GM03348 (cell line): ENCODE data around the gene RAB34.
"Not testable (repeated sequence)": the region's sequence is repeated elsewhere in the genome, so short reads cannot be mapped to it uniquely, and the experiment has no call there.

Experiments
- DNase-seq: peaks from one replicate; pipeline ENCODE4 v3.0.0; 2012; ENCODE audit warnings: low spot score

The RAB34 gene

DNA sequence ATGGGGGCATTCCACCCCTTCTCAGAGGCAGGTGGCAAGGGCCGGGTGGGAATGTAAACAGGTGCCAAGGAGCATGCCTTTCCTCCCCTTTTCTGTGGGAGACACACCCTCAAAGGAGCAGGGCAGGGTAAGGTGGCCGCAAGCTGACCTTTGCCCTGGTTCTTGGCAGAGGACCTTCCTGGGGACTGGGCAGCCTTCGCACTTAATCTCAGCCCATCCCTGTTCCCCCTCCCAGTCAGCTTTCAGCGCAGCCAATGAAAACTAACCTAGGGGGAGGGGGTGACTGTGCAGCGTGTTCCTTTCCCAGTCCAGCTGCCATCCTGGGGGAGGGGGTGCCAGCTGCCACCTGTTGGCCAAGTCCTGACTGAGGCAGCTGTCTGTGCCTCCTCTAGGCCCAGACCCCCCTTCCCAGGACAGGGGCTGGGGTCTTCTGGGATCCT lies 29.0 kb upstream of the RAB34 start:
- no peak for DNase-seq

DNA sequence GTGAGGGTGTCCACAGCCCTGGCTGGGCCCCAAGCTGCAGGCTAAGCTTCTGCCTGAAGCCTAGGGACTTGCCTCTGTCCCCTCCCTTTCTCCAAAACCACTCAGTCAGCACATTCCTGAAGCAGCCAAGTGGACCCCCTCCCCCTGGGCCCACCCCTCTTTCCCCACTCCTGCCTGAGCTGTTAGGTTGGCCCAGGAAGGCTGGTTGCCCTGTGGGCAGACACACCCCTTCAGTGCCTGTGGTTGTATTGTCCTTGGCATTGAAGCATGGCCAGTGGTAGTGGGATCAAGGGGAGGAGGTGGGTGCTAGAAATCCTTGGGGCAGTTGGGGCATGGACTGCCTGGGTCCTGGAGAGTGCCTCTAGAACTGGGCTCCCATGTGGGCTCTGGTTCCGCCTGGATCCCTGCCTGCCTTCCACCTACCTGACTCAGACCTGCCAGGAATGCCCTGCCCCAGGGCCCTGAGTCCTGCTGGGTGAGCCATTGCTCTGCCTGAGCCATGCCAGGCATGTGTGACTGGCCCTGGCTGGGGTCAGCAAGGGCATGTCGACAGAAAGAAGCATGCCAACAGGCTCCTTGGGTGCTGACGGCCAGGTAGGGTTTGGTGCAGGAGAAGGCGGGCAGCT lies 28.2 kb upstream of the RAB34 start:
- peak; percentile 14 for DNase-seq

DNA sequence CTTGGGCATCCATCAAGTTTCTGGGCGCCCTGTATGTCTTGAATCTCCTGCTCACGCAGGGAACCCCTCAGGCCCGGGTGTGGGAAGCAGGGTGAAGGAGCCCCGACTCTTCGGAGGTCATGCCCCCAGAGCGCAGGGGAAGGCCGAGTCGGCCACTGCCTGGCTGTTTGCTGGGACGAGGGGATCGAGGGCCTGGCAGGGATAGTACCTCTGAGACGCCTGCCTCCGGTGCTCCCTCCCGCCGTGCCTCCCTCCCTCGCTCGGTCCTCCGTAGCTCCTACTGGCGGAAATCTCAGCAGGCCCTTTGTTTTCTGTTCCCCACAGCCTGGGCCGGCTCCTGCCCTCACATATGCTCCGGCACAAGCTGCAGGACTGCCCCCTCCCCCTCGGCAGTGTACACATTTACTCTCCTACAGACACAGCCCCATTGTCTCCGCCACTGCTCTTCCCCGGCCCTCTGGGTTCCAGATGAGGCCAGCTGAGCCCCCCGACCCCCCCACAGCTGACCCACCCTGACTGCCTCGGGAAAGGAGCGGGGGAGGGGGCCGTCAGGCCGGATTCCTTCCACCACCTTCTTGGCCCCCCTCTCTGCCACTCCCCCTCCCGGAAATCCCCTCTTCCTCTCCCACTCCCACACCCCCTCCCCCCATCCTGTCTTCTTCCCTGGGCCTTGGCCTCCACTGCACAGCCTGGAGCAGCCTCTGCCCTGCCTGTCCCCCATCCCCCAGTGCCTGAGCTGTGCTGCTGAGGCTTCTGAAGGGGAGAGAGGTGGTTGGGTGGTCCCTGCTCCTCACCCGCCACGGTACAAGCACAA lies 27.5 kb upstream of the RAB34 start:
- DNase-seq, result peak; percentile 52

- peak; percentile 80 for DNase-seq
Measured at GRCh38 chr17:28744104-28744971, 26.7 kb upstream of the RAB34 start.

DNA sequence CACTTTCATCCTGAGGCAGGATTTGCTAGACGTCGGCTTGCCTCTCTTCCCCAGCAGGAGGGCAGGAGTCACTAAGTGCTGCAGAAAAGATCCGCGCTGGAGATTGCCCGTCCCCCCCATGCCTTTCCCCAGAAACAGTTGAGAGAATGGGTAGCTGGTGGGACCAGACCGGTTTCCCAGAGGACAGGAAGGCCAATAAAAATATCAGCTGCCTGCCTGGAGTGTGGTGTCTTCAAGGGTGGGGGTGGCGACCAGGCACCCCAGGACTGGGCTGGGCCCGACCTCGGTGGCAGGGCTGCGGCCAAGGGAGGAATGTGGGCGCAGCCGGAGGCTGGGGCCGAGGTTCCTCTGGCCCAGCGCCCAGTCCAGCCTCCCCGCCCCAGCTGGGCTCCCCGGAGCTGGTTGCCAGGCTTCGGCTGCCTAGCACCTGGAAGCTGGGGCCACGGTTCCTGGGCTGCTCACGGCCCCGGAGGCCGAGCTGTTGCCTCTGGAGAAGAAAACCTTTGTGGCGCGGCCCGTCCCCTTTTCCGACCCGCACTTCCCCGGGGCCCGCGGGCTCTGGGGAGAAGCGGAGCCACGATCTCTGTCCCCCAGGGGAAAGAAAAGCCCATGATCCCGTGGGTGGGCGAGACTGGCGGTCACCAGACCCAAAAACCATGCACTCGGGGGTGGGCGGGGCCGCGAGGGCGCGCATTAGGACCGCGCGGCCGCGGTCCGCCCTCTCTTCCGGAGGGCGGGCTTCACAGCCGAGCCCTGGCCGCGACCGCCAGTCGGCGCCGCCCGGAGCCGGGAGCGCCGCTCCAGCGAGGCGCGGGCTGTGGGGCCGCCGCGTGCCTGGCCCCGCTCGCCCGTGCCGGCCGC lies 25.8 kb upstream of the RAB34 start, which contains the start of gene TRAF4:
Gene TRAF4 (plus strand): TSS at position 769 of the 861 bp plus-strand sequence. CDS start 102 bp downstream, outside the sequence.
- peak; percentile 94 for DNase-seq

- no peak for DNase-seq
Measured at GRCh38 chr17:28741358-28742349, 24.0 kb upstream of the RAB34 start.

DNA sequence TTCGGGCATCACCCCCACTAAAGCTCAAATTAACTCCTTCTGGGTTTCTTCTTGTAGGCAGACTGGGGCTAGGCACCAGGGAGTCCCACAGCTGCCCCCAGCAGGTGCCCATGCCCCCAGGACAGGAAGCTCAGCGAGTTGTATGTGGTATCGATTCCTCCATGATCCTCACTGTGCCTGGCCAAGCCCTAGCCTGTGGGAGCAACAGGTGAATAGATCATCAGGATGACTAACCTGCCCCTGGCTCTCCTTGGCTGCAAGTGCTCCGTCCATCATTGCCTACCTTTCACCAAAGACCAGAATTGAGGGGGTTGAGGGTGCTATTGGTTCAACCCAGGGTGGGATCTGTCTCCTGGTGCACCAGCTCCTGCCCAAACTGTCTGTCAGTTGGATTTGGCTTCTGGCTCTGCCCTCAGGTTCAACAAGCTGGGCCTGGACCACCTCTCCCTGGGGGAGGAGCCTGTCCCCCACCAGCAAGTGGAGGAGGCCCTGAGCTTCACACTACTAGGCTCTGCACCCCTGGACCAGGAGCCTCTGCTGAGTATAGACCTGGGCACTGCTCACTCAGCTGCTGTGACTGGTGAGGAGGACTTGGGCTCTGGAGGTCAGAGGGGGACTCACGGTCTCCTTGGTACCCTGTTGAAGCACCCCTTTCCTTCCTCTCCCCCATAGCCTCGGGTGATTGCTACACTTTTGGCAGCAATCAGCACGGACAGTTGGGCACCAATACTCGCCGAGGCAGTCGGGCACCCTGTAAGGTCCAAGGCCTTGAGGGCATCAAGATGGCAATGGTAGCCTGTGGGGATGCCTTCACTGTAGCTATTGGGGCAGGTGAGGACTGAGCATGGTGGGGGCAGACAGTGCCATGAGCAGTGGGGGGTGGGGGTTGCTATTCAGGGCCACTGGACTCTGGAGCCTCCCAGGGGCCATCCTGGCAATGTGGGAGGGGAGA lies 23.0 kb upstream of the RAB34 start:
- DNase-seq, result no peak

DNA sequence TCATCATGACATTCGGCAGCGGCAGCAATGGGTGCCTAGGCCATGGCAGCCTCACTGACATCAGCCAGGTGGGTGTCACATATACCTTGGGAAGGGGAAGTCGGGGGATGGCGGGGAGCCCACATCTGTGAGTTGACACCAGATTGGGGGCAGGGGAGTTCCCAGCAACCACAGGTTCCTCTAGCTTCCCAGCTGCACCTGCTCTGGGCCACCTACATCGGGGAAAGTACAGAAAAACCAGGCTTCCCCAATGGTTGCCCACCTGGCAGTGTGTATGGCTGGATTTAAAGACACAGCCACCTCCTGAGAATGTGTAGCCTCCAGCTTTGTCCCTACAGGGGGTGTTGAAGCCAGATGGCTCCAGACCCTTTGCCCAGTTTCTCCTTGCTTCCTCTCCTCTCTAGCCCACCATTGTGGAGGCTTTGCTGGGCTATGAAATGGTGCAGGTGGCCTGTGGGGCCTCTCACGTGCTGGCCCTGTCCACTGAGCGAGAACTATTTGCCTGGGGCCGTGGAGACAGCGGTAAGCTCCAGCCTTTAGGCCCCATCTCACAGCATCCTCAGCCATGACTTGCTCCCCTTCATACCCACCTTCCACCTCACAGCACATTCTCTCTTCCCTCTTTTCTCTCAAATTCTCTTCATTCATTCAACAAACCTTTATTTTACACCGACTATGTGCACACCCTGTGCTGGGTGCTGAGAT lies 21.2 kb upstream of the RAB34 start:
- DNase-seq, result no peak

DNA sequence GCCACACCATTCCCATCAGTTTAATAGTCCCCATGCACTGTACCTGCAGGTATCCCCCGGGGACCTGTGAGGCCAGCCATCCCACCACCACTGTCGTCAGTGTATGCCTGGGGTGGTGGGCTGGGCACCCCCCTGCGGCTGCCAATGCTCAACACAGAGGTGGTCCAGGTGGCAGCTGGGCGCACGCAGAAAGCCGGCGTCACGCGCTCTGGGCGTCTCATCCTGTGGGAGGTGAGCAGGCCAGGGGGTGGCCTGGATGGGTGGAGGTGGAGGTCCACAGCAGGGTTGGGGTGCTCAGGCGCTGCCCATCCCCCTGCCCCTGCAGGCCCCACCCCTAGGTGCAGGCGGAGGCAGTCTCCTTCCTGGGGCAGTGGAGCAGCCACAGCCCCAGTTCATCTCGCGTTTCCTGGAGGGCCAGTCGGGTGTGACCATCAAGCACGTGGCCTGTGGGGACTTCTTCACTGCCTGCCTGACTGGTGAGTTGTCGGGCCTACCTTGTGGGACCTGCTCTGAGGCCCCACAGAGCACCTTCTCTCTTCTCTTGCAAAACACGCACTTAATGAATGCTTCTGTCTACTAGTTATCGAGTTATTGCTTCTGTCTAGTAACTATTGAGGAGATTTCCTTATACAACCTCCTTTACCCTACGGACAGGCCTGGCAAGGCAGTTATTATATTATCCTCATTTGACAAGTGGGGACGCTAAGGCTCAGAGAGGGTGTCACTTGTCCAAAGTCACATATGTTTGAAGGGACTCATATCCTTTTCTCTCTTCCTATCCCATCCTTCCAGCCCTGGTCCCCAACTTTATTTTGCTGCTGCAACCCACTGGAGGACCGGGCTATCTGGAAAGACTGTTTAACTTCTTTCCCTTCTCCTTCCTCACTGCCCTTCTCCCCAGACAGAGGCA lies 20.4 kb upstream of the RAB34 start:
- no peak for DNase-seq

DNA sequence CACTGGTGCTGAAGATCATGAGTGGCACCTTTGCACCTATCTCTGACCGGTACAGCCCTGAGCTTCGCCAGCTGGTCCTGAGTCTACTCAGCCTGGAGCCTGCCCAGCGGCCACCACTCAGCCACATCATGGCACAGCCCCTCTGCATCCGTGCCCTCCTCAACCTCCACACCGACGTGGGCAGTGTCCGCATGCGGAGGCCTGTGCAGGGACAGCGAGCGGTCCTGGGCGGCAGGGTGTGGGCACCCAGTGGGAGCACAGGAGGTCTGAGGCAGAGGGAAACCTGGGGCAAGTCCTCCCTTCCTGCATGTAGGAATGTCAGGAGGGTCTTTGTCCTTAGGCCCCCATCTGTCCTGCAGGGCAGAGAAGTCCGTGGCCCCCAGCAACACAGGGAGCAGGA lies 19.6 kb upstream of the RAB34 start:
- no peak for DNase-seq

DNA sequence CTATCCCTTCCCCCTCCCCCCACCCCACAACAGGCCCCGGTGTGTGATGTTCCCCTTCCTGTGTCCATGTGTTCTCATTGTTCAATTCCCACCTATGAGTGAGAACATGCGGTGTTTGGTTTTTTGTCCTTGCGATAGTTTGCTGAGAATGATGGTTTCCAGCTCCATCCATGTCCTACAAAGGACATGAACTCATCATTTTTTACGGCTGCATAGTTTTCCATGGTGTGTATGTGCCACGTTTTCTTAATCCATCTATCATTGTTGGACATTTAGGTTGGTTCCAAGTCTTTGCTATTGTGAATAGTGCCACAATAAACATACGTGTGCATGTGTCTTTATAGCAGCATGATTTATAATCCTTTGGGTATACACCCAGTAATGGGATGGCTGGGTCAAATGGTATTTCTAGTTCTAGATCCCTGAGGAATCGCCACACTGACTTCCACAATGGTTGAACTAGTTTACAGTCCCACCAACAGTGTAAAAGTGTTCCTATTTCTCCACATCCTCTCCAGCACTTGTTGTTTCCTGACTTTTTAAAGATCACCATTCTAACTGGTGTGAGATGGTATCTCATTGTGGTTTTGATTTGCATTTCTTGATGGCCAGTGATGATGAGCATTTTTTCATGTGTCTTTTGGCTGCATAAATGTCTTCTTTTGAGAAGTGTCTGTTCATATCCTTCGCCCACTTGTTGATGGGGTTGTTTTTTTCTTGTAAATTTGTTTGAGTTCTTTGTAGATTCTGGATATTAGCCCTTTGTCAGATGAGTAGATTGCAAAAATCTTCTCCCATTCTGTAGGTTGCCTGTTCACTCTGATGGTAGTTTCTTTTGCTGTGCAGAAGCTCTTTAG lies 18.5 kb upstream of the RAB34 start:
- DNase-seq, result not testable (repeated sequence)

GRCh38 chr17:28735242-28735722 lies 17.6 kb upstream of the RAB34 start:
- DNase-seq, result no peak

GRCh38 chr17:28734712-28735241 lies 17.1 kb upstream of the RAB34 start:
- DNase-seq, result no peak

DNA sequence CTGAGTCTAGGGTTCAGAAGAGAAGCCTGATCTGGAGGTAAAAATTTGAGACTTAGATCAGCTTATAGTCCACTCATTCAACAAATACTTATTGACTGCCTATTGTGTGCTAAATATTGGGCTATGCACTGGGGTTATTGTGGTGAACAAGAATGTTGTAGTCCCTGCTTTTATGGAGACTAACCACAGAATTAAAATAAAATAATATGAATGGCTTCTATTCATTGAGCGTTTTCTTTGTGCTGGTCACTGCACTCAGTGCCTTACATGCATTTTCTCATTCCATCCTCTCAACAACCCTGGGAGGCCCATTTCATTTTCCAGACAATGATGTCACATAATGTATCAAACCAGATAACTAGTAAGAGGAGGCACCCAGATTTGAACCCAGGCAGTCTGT lies 15.7 kb upstream of the RAB34 start:
- no peak for DNase-seq

DNA sequence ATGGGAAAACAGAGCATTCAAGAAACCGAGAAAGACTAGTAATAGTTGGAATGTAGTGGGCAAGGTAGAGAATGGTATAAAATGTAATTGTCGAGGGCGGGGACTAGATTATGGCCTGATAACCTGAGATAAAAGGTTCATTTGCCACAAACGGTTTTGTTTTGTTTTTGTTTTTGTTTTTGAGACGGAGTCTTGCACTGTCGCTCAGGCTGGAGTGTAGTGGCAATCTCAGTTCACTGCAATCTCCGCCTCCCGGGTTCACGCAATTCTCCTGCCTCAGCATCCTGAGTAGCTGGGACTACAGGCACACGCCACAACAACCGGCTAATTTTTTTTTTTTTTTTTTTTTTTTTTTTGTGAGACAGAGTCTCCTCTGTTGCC lies 12.3 kb upstream of the RAB34 start:
- DNase-seq, result no peak
